Pancreas (tissue), 10 donors: ENCODE data around the gene PSMF1. TPM values are rescaled to one million over a fixed set of nuclear protein-coding genes. Genes with fewer than 3 reads are reported as not detected.

Experiments used
- ATAC-seq, 4 donors: fragments of 200-7000 bp; cut with Tn5 transposase; one replicate each; pipeline versions ENCODE4 v1.8.0 to v1.9.1; 2020; ENCODE audit warnings: mild to moderate bottlenecking in 4 of 4, moderate library complexity in 4 of 4
- DNase-seq, 6 donors: peaks; one replicate each; pipeline ENCODE4 v3.0.0-alpha.2; 2020
- FAIRE-seq: peaks from 2 replicates; lab custom pipeline; 2012; peaks lifted over from hg19 to GRCh38; lab: Jason Lieb, UNC
- H3K27ac ChIP-seq, 4 donors: fragments of 200-600 bp; sonication (generic); 1 replicate in 3 of 4; 2 replicates in 1 of 4; pipeline versions ENCODE4 v1.5.0 to v1.8.0; 2020
- H3K27me3 ChIP-seq, 4 donors: fragments of 200-600 bp; one replicate each; pipeline ENCODE4 v1.8.0; 2021
- H3K36me3 ChIP-seq, 3 donors: fragments of 200-600 bp; sonication (generic) in 1 of 3; one replicate each; pipeline versions ENCODE4 v1.5.0 to v1.8.0; 2020 to 2021
- H3K4me1 ChIP-seq, 3 donors: fragments of 200-600 bp; one replicate each; pipeline ENCODE4 v1.8.0; 2021
- H3K4me3 ChIP-seq, 4 donors: fragments of 200-600 bp; sonication (generic) in 2 of 4; one replicate each; pipeline versions ENCODE4 v1.5.0 to v1.8.0; 2020 to 2021
- H3K9me3 ChIP-seq, 4 donors: fragments of 200-600 bp; one replicate each; pipeline ENCODE4 v1.8.0; 2021
- WGBS, 2 donors: extraction: QIAGEN DNeasy Blood & Tissue Kit; methylation state at CpG; one replicate each; pipeline ENCODE4 v1.1.7; 2013; 5-methylcytosine and 5-hydroxymethylcytosine counted together
- intact Hi-C, 3 donors: fragments of 100-400 bp; cut with DNase I; formaldehyde crosslinking; loops; one replicate each; pipeline versions ENCODE4 v1.11.1 to v1.14.2; 2022
- polyA plus RNA-seq, 2 donors: library from polyadenylated mRNA; stranded (reverse); fragments of 200-250 nt; gene quantifications; one replicate each; pipeline ENCODE4 v1.2.3, GENCODE V29; 2013
- total RNA-seq, 6 donors: library from RNA; stranded (reverse); fragmentation: NEBNext Ultra II Directional in 4 of 6; extraction: Animal tissue kit (Norgen Biotek cat#: 25700) in 4 of 6; gene quantifications; one replicate each; pipeline versions ENCODE4 v1.2.1 to v1.2.4, GENCODE V29; 2021 to 2023
- TF ChIP-seq, protein P1 (sequence below), 4 donors: fragments of 200-600 bp; sonication (generic) in 3 of 4; IDR thresholded peaks; one replicate each; pipeline versions ENCODE4 v1.5.0 to v1.8.0; 2021; ENCODE audit warnings: antibody characterized with exemption in 4 of 4
- donor health status: healthy with polysubstance abuse.
- donor health status: DM: no; HTN: no; CAD: no; lungs with moderate emphysema.
- donor health status: DM: no; HTN: no; CAD: no.
- donor health status: control.
- donor health status: control.
- donor health status: Bipolar disorder and iron deficiency.
- donor health status: DM: yes; HTN: yes; CAD: no.
- donor health status: DM: no; HTN: no; CAD: no.
- donor health status: DM: no; HTN: no; CAD: no.
- donor health status: DM: yes; HTN: yes; CAD: no.

PSMF1 gene
- total and polyA plus RNA-seq, 8 donors = 17.8 to 114 (median 79.6) TPM

DNA sequence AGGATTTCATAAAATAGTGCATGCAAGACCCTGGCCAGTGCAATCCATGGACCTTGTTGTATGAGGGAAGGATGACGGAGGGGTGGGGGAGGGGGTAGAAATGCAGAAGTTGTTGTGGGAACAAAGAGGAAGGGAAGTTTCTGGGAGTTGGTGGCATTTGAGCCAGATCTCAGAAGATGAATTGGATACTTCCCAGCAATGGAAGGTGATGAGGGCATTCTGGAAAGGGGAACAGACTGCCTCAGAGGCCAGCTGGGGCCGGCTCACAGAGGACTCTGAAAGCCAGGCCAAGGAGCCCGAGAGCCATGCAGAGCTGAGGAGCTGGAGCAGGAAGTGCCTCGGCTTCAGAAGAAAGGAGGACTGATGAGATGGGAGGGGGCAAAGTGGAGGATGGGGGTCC, 63.7 kb downstream of the PSMF1 start:
- no peak for FAIRE-seq
- intact Hi-C loops = no loop called here
- TF ChIP-seq, protein P1, sequence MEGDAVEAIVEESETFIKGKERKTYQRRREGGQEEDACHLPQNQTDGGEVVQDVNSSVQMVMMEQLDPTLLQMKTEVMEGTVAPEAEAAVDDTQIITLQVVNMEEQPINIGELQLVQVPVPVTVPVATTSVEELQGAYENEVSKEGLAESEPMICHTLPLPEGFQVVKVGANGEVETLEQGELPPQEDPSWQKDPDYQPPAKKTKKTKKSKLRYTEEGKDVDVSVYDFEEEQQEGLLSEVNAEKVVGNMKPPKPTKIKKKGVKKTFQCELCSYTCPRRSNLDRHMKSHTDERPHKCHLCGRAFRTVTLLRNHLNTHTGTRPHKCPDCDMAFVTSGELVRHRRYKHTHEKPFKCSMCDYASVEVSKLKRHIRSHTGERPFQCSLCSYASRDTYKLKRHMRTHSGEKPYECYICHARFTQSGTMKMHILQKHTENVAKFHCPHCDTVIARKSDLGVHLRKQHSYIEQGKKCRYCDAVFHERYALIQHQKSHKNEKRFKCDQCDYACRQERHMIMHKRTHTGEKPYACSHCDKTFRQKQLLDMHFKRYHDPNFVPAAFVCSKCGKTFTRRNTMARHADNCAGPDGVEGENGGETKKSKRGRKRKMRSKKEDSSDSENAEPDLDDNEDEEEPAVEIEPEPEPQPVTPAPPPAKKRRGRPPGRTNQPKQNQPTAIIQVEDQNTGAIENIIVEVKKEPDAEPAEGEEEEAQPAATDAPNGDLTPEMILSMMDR (IDR thresholded peaks at IDR 0.05) = no peak

DNA sequence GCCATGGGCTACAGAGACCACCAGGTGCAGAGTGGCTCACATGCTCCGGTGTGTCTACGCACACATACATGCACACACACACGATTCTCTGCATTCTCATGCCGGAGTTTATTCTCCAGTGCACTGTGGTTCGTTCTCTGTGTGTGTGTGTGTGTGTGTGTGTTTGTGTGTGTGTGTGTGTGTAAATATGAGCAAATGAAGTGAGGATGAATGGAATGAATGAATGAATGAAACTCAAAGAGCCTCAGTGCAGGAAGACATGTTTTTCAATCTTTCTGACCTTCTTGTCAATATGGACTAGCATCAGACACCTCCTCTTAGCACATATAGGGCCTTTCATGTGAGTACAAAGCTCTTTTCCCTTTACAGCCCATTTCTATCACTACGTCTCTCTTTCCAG, 64.8 kb downstream of the PSMF1 start:
- Histone ChIP-seq H3K27me3 (peaks cover 0 to 4% (median 0%) of the 10 kb centered on the region in 4 donors), H3K9me3 (no peaks in the 10 kb centered on the region), H3K36me3 (no peaks in the 10 kb centered on the region), H3K27ac (no peak overlapping the region), H3K4me3 (no peak overlapping the region), H3K4me1 (no peaks in the 10 kb centered on the region)
- DNase-seq (no peak), FAIRE-seq (no peak), ATAC-seq (no peak)
- 50 to 62% methylated on average over 6 of the region's 6 CpGs for WGBS, 2 donors
- intact Hi-C loops = no loop called here
- TF ChIP-seq, protein P1 (IDR thresholded peaks at IDR 0.05) = no peak

More for the DNA sequence above, 63.7 kb downstream of the PSMF1 start:
- Histone ChIP-seq H3K27ac (no peak overlapping the region), H3K4me3 (no peak overlapping the region), H3K27me3 (peaks cover 0 to 4% (median 0%) of the 10 kb centered on the region in 4 donors), H3K36me3 (no peaks in the 10 kb centered on the region), H3K4me1 (no peaks in the 10 kb centered on the region), H3K9me3 (no peaks in the 10 kb centered on the region)
- ATAC-seq (no peak), DNase-seq (no peak)
- whole genome bisulfite sequencing, 2 donors = 49 to 65% methylated on average over 4 of the region's 4 CpGs

DNA sequence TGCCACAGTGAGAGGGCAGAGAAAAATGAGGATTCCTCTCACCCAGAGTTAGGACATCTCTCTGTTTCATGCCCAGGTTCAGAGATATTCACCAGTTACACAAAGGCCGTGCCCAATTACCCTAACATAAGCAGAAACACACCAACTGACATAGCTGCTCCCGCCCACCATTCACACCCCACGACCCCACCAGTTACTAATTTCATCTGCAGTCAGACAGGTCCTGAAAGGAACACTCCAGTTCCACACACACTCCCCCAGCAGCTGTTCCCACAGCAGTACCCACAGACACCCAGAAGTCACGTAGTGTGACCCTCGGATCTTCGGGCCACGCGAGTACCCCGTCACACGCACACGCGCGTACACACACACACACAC, 65.8 kb downstream of the PSMF1 start:
- Histone ChIP-seq H3K4me1 (no peaks in the 10 kb centered on the region), H3K27me3 (peaks cover 0 to 4% (median 0%) of the 10 kb centered on the region in 4 donors), H3K27ac (no peak overlapping the region), H3K9me3 (no peaks in the 10 kb centered on the region), H3K4me3 (peak overlapping the region in 1 of 4 donors; percentile 57), H3K36me3 (no peaks in the 10 kb centered on the region)
- intact Hi-C loops = no loop called here
- ATAC-seq (no peak), DNase-seq (no peak), FAIRE-seq (no peak)
- TF ChIP-seq, protein P1 (IDR thresholded peaks at IDR 0.05) = no peak
- 16 to 25% methylated on average over 13 of the region's 13 CpGs for WGBS, 2 donors

- peaks cover 0 to 4% (median 0%) of the 10 kb centered on the region in 4 donors for H3K27me3 ChIP-seq
- no peak within 1 kb of the TSS for H3K27ac ChIP-seq
- FAIRE-seq (no peak), ATAC-seq (peak; percentile 9 to 44 (median 22)), DNase-seq (peak in 1 of 6 donors; percentile 68)
- TF ChIP-seq, protein P1 (IDR thresholded peaks at IDR 0.05) = no peak
- H3K36me3 ChIP-seq = no peaks in the 10 kb centered on the region
- 1 to 2% methylated on average over 42 to 76 of the region's 76 CpGs for WGBS, 2 donors
- H3K4me3 ChIP-seq = peak within 1 kb of the TSS; percentile 8 to 57 (median 37)
- no peaks in the 10 kb centered on the region for H3K4me1 ChIP-seq
- intact Hi-C loops = no loop called here
- H3K9me3 ChIP-seq = no peaks in the 10 kb centered on the region
Observed at GRCh38 chr20:1184638-1185315, 66.4 kb downstream of the PSMF1 start, which contains the start of gene TMEM74B. TMEM74B (minus strand) TSS chr20:1184981; CDS start chr20:1183801, 1,180 bp downstream.

DNA sequence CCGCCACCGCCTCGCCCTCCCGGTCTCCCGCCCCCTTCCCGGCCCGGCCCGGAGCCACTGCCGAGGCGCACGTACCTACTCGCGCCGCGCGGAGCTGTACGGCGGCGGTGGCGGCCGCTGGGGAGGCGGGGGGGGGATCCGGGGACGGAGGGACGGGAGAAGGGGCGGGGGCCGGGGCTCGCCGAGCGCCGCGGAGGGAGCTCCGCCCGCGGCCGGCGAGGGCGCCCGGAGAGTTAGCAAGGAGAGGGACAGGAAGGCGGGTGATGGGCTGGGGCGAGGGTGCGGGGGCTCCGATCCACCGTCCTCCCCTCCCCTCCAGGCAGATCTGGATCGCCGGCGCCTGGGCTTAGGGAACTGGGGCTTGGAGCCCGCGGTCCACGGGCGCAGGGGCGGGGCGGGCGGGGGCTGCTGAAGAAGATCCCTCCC, 66.9 kb downstream of the PSMF1 start:
- intact Hi-C loops = no loop called here
- Histone ChIP-seq H3K4me3 (peak overlapping the region; percentile 8 to 57 (median 37)), H3K4me1 (no peaks in the 10 kb centered on the region), H3K9me3 (no peaks in the 10 kb centered on the region), H3K27me3 (peaks cover 0 to 4% (median 0%) of the 10 kb centered on the region in 4 donors), H3K36me3 (no peaks in the 10 kb centered on the region), H3K27ac (no peak overlapping the region)
- 0 to 1% methylated on average over 24 to 50 of the region's 54 CpGs for WGBS, 2 donors
- ATAC-seq = peak; percentile 41 to 55 (median 48)
- FAIRE-seq = no peak
- TF ChIP-seq, protein P1 (IDR thresholded peaks at IDR 0.05) = no peak
- DNase-seq = peak in 2 of 6 donors; percentile 64 to 72
